Type B pancreatic cell (in vitro differentiated cells): ENCODE measurements around the gene MND1. TPM values are rescaled to one million over a fixed set of nuclear protein-coding genes. Genes with fewer than 3 reads are reported as not detected.

Source experiments
- DNase-seq: peaks from one replicate; pipeline ENCODE4 v3.0.0; 2021; ENCODE audit warnings: mixed read lengths; ENCODE audit not compliant: unreplicated experiment; ENCODE audit errors: extremely low spot score
- H3K27ac Mint-ChIP-seq: 2 replicates; pipeline ENCODE4 v1.8.0; 2021; ENCODE audit warnings: mild to moderate bottlenecking, mixed read lengths
- H3K27me3 Mint-ChIP-seq: 2 replicates; pipeline ENCODE4 v1.8.0; 2021; ENCODE audit warnings: mixed read lengths
- H3K36me3 Mint-ChIP-seq: 2 replicates; pipeline ENCODE4 v1.8.0; 2021; ENCODE audit warnings: mixed read lengths
- H3K4me1 Mint-ChIP-seq: one replicate; pipeline ENCODE4 v1.8.0; 2021; ENCODE audit warnings: mixed read lengths; ENCODE audit not compliant: unreplicated experiment
- H3K4me3 Mint-ChIP-seq: 2 replicates; pipeline ENCODE4 v1.8.0; 2021; ENCODE audit warnings: mild to moderate bottlenecking, mixed read lengths
- H3K9me3 Mint-ChIP-seq: 2 replicates; pipeline ENCODE4 v1.8.0; 2021; ENCODE audit warnings: mixed read lengths
- total RNA-seq: library from RNA; stranded (reverse); gene quantifications from 2 replicates; pipeline ENCODE4 v1.2.1, GENCODE V29; 2021; ENCODE audit warnings: low replicate concordance
- TF ChIP-seq, protein P1 (sequence below): fragments of 200-600 bp; sonication (generic); conservative IDR thresholded peaks from 2 replicates; pipeline ENCODE4 v1.5.0; 2021; ENCODE audit warnings: antibody characterized with exemption, mild to moderate bottlenecking

Gene MND1
- total RNA-seq, 1 donor from 2014 or later: 15.2 TPM

DNA sequence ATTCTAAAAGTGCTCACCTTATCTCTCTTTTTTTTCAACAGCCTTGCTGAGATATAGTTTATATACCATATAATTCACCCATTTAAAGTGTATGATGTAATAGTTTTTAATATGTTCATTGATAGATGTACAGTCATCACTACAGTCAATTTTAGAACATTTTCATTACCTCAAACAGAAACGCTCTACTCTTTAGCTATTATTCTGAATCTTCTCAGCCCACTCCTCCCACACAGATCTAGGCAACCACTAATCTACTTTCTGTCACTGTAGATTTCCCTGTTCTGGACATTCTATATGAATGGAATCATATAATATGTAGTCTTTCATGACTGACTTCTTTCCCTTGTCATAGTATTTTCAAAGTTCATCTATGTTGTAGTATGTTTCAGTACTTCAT, 22.6 kb downstream of the MND1 start:
- TF ChIP-seq, protein P1, sequence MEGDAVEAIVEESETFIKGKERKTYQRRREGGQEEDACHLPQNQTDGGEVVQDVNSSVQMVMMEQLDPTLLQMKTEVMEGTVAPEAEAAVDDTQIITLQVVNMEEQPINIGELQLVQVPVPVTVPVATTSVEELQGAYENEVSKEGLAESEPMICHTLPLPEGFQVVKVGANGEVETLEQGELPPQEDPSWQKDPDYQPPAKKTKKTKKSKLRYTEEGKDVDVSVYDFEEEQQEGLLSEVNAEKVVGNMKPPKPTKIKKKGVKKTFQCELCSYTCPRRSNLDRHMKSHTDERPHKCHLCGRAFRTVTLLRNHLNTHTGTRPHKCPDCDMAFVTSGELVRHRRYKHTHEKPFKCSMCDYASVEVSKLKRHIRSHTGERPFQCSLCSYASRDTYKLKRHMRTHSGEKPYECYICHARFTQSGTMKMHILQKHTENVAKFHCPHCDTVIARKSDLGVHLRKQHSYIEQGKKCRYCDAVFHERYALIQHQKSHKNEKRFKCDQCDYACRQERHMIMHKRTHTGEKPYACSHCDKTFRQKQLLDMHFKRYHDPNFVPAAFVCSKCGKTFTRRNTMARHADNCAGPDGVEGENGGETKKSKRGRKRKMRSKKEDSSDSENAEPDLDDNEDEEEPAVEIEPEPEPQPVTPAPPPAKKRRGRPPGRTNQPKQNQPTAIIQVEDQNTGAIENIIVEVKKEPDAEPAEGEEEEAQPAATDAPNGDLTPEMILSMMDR: no peak
- Mint-ChIP-seq H3K27ac (no peak overlapping the region), H3K27me3 (no peaks in the 10 kb centered on the region), H3K4me3 (no peak overlapping the region), H3K36me3 (peaks cover 38% of the 10 kb centered on the region), H3K9me3 (peaks cover 7% of the 10 kb centered on the region), H3K4me1 (peaks cover 2% of the 10 kb centered on the region)
- no peak for DNase-seq

DNA sequence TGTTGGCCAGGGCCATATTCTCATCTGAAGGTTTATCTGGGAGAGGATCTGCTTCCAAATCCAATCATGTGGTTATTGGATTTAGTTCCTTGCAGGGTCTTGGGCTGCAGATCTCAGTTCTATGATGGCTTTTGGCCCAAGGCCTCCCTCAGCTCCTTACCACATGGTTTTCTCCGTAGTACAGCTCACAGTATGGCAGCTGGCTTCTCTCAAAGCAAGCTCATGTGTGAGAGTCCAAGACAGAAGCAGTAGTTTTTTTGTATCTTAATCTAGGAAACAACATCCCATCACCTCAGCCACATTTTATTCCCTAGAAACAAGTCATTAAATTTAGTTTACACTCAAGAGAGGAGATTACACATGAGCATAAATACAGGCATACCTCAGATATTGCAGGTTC, 24.5 kb downstream of the MND1 start:
- TF ChIP-seq, protein P1: no peak
- Mint-ChIP-seq H3K36me3 (peaks cover 31% of the 10 kb centered on the region), H3K27me3 (no peaks in the 10 kb centered on the region), H3K4me1 (peaks cover 2% of the 10 kb centered on the region), H3K27ac (no peak overlapping the region), H3K4me3 (no peak overlapping the region), H3K9me3 (peaks cover 7% of the 10 kb centered on the region)
- no peak for DNase-seq

DNA sequence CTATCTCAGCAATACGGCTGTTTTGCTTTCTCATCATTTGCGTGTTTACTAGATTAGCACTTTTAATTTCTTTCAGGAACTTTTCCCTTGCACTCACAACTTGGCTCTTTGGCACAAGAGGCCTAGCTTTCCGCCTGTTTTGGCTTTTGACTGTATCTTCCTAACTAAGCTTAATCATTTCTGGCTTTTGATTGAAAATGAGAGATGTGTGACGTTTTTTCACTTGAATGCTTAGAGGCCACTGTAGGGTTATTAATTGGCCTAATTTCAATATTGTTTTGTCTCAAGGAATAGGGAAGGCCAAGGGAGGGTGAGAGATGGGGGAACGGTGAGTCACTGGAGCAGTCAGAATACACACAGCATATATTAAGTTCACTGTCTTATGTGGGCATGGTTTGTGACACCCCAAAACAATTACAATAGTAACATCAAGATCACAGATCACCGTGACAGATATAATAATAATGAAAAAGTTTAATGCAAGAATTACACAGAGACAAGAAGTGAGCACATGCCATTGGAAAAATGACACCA, 27.3 kb downstream of the MND1 start:
- DNase-seq: no peak
- Mint-ChIP-seq H3K9me3 (peaks cover 7% of the 10 kb centered on the region), H3K27me3 (no peaks in the 10 kb centered on the region), H3K4me3 (no peak overlapping the region), H3K27ac (no peak overlapping the region), H3K36me3 (peaks cover 27% of the 10 kb centered on the region), H3K4me1 (peaks cover 14% of the 10 kb centered on the region)
- TF ChIP-seq, protein P1: no peak

DNA sequence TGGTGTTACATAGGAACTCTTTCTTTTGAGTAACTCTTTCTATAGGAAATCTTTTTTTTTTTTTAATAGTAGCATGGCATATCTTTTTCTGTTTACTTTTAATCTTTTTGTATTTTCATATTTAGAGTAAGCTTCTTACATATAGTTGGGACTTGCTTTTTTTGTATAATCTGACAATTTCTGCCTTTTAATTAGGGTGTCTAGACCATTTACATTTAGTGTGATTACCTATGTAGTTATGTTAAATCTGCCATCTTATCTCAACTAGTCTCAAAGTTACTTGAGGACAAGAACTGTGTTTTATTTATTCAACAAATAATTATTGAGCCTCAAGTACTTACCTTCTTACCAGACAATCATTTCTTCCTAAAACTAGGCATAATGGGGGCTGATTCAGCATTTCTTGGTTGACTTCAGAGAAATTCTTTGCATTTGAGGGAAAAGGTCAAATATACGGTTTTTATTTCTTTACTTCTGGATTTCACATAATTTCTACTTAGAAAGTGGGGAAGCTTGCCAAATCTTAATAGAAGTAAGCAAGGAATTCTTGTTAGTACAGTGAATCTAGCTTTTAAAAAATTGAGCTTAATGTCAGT, 28.6 kb downstream of the MND1 start:
- H3K27me3 Mint-ChIP-seq: no peaks in the 10 kb centered on the region
- TF ChIP-seq, protein P1: no peak
- no peak overlapping the region for H3K4me3 Mint-ChIP-seq
- peaks cover 21% of the 10 kb centered on the region for H3K36me3 Mint-ChIP-seq
- DNase-seq: no peak
- H3K27ac Mint-ChIP-seq: no peak overlapping the region
- peaks cover 7% of the 10 kb centered on the region for H3K9me3 Mint-ChIP-seq
- peaks cover 14% of the 10 kb centered on the region for H3K4me1 Mint-ChIP-seq

DNA sequence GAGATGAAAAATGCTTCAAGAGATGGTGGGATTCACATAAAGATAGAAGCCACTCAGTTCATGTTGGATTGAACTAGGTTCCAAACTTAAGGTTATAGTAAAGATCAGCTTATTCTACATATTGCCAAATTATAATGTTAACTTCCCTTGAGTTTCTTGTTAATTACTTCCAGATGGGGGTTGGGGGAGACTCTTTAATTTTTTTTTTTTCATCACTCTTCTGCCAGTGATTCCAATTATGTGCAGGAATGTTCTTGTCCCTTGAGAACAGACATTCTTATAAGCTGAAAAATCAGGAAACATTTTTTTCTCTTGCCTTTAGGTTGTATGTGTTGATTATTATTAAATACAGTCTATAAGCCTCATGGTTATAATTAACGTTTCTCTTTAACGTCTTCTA, 30.0 kb downstream of the MND1 start:
- TF ChIP-seq, protein P1: no peak
- no peak overlapping the region for H3K4me3 Mint-ChIP-seq

More for the DNA sequence above, 30.0 kb downstream of the MND1 start:
- peaks cover 21% of the 10 kb centered on the region for H3K36me3 Mint-ChIP-seq
- no peak for DNase-seq
- H3K4me1 Mint-ChIP-seq: peaks cover 14% of the 10 kb centered on the region
- H3K27ac Mint-ChIP-seq: no peak overlapping the region
- H3K27me3 Mint-ChIP-seq: no peaks in the 10 kb centered on the region
- H3K9me3 Mint-ChIP-seq: peaks cover 7% of the 10 kb centered on the region
